Measurements from ENCODE around the gene ELOA2.

DNA sequence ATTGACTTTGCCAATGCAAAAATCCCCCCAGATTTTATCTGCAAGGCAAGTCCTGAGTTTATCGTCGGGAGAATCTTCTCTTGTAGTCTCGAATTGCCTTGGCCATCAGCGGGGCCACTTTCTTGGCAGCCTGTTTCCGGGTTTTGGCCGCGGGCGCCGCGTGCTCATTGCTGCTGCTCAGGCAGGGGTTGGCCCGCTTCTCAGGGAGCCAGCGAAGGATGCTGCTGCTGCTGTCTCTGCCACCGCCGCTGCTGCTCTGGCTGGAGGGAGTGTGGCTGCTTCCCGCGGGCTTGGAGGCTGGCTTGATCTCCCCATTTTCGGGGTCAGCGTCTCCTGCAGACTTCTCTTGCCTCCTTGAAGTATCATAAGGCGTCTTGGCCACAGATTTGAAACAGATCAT is 2.5 kb downstream of the ELOA2 start:
- TF ChIP-seq JUND (IDR thresholded peaks at IDR 0.05): no peak
- TF ChIP-seq, protein P1, sequence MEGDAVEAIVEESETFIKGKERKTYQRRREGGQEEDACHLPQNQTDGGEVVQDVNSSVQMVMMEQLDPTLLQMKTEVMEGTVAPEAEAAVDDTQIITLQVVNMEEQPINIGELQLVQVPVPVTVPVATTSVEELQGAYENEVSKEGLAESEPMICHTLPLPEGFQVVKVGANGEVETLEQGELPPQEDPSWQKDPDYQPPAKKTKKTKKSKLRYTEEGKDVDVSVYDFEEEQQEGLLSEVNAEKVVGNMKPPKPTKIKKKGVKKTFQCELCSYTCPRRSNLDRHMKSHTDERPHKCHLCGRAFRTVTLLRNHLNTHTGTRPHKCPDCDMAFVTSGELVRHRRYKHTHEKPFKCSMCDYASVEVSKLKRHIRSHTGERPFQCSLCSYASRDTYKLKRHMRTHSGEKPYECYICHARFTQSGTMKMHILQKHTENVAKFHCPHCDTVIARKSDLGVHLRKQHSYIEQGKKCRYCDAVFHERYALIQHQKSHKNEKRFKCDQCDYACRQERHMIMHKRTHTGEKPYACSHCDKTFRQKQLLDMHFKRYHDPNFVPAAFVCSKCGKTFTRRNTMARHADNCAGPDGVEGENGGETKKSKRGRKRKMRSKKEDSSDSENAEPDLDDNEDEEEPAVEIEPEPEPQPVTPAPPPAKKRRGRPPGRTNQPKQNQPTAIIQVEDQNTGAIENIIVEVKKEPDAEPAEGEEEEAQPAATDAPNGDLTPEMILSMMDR (IDR thresholded peaks at IDR 0.05; ENCODE audit: low read depth, low read length, missing input control): no peak
- TF ChIP-seq, protein P2, sequence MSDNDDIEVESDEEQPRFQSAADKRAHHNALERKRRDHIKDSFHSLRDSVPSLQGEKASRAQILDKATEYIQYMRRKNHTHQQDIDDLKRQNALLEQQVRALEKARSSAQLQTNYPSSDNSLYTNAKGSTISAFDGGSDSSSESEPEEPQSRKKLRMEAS (IDR thresholded peaks at IDR 0.05): no peak
- no peak for TF ChIP-seq YY1 (IDR thresholded peaks at IDR 0.05)
- no peak for TF ChIP-seq GABPA (IDR thresholded peaks at IDR 0.05 in 1 of 2, conservative IDR thresholded peaks at IDR 0.05 in 1 of 2)
- TF ChIP-seq, protein P3, sequence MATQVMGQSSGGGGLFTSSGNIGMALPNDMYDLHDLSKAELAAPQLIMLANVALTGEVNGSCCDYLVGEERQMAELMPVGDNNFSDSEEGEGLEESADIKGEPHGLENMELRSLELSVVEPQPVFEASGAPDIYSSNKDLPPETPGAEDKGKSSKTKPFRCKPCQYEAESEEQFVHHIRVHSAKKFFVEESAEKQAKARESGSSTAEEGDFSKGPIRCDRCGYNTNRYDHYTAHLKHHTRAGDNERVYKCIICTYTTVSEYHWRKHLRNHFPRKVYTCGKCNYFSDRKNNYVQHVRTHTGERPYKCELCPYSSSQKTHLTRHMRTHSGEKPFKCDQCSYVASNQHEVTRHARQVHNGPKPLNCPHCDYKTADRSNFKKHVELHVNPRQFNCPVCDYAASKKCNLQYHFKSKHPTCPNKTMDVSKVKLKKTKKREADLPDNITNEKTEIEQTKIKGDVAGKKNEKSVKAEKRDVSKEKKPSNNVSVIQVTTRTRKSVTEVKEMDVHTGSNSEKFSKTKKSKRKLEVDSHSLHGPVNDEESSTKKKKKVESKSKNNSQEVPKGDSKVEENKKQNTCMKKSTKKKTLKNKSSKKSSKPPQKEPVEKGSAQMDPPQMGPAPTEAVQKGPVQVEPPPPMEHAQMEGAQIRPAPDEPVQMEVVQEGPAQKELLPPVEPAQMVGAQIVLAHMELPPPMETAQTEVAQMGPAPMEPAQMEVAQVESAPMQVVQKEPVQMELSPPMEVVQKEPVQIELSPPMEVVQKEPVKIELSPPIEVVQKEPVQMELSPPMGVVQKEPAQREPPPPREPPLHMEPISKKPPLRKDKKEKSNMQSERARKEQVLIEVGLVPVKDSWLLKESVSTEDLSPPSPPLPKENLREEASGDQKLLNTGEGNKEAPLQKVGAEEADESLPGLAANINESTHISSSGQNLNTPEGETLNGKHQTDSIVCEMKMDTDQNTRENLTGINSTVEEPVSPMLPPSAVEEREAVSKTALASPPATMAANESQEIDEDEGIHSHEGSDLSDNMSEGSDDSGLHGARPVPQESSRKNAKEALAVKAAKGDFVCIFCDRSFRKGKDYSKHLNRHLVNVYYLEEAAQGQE (IDR thresholded peaks at IDR 0.05): no peak
- TF ChIP-seq RAD21 (IDR thresholded peaks at IDR 0.05): no peak

Measured in liver (tissue), 3 donors.